Liver (tissue), 9 donors: ENCODE measurements around the gene CDH15. TPM values are rescaled to one million over a fixed set of nuclear protein-coding genes. Genes with fewer than 3 reads are reported as not detected.
A peak's percentile ranks its signal among the peaks of the same experiment; 100 is the strongest.

Experiments
- DNase-seq: peaks from one replicate; pipeline ENCODE4 v3.0.0-alpha.2; 2017; ENCODE audit warnings: low spot score
- H3K27ac ChIP-seq, 2 donors: one replicate each; pipeline ENCODE4 v1.7.0; 2013; ENCODE audit warnings: inconsistent platforms in 2 of 2, low read length in 2 of 2, control low read depth in 1 of 2, low read depth in 1 of 2, mild to moderate bottlenecking in 1 of 2
- H3K27me3 ChIP-seq, 4 donors: one replicate each; pipeline versions ENCODE4 v1.6.1 to v1.7.0; 2013; ENCODE audit warnings: low read length in 3 of 4, inconsistent platforms in 1 of 4, mild to moderate bottlenecking in 1 of 4, moderate library complexity in 1 of 4; ENCODE audit not compliant: control insufficient read depth in 4 of 4, insufficient read depth in 4 of 4
- H3K36me3 ChIP-seq, 4 donors: one replicate each; pipeline versions ENCODE4 v1.6.1 to v1.7.0; 2013; ENCODE audit warnings: low read length in 3 of 4, mild to moderate bottlenecking in 3 of 4, low read depth in 1 of 4, moderate library complexity in 1 of 4; ENCODE audit not compliant: control insufficient read depth in 4 of 4, insufficient read depth in 3 of 4
- H3K4me1 ChIP-seq, 4 donors: one replicate each; pipeline versions ENCODE4 v1.6.1 to v1.7.0; 2013; ENCODE audit warnings: low read length in 3 of 4, mild to moderate bottlenecking in 3 of 4, moderate library complexity in 1 of 4; ENCODE audit not compliant: control insufficient read depth in 4 of 4, insufficient read depth in 4 of 4
- H3K4me3 ChIP-seq, 3 donors: one replicate each; pipeline versions ENCODE4 v1.6.1 to v1.7.0; 2013; ENCODE audit warnings: low read length in 3 of 3, control low read depth in 1 of 3, low read depth in 1 of 3, mild to moderate bottlenecking in 1 of 3
- H3K9ac ChIP-seq, 2 donors: one replicate each; pipeline ENCODE4 v1.7.0; 2013; ENCODE audit warnings: low read length in 2 of 2, mild to moderate bottlenecking in 2 of 2, moderate library complexity in 2 of 2, control low read depth in 1 of 2, low read depth in 1 of 2
- H3K9me3 ChIP-seq, 4 donors: one replicate each; pipeline versions ENCODE4 v1.6.1 to v1.7.0; 2013; ENCODE audit warnings: low read length in 3 of 4; ENCODE audit not compliant: control insufficient read depth in 4 of 4
- EGR1 ChIP-seq, 2 donors: IDR thresholded peaks; 2 replicates each; pipeline ENCODE4 v1.6.1; 2016 to 2018; ENCODE audit warnings: antibody characterized with exemption in 2 of 2, low read depth in 2 of 2
- FOXA1 ChIP-seq: IDR thresholded peaks from 2 replicates; pipeline ENCODE4 v1.6.1; 2016; ENCODE audit warnings: antibody characterized with exemption
- FOXA2 ChIP-seq: IDR thresholded peaks from 2 replicates; pipeline ENCODE4 v1.6.1; 2016; ENCODE audit warnings: antibody characterized with exemption
- GABPA ChIP-seq, 2 donors: IDR thresholded peaks in 1 of 2; conservative IDR thresholded peaks in 1 of 2; 2 replicates each; pipeline ENCODE4 v1.6.1; 2016; ENCODE audit warnings: antibody characterized with exemption in 2 of 2, mild to moderate bottlenecking in 1 of 2, moderate library complexity in 1 of 2
- HNF4A ChIP-seq, 2 donors: conservative IDR thresholded peaks; 2 replicates each; pipeline ENCODE4 v1.6.1; 2016; ENCODE audit warnings: antibody characterized with exemption in 2 of 2, mild to moderate bottlenecking in 2 of 2
- HNF4G ChIP-seq: IDR thresholded peaks from 2 replicates; pipeline ENCODE4 v1.6.1; 2016; ENCODE audit warnings: antibody characterized with exemption
- JUND ChIP-seq, 2 donors: IDR thresholded peaks; 2 replicates each; pipeline ENCODE4 v1.6.1; 2016; ENCODE audit warnings: antibody characterized with exemption in 2 of 2
- MAX ChIP-seq: IDR thresholded peaks from 2 replicates; pipeline ENCODE4 v1.6.1; 2016; ENCODE audit warnings: antibody characterized with exemption
- NR2F2 ChIP-seq: IDR thresholded peaks from 2 replicates; pipeline ENCODE4 v1.6.1; 2016; ENCODE audit warnings: antibody characterized with exemption
- RAD21 ChIP-seq, 2 donors: IDR thresholded peaks; 2 replicates each; pipeline ENCODE4 v1.6.1; 2016; ENCODE audit warnings: antibody characterized with exemption in 2 of 2, mild to moderate bottlenecking in 2 of 2
- RXRA ChIP-seq, 2 donors: IDR thresholded peaks; 2 replicates each; pipeline ENCODE4 v1.6.1; 2017 to 2018; ENCODE audit warnings: antibody characterized with exemption in 2 of 2, mild to moderate bottlenecking in 1 of 2
- SP1 ChIP-seq: IDR thresholded peaks from 2 replicates; pipeline ENCODE4 v1.6.1; 2018; ENCODE audit warnings: antibody characterized with exemption, mild to moderate bottlenecking
- TAF1 ChIP-seq: conservative IDR thresholded peaks from 2 replicates; pipeline ENCODE4 v1.6.1; 2016; ENCODE audit warnings: antibody characterized with exemption, mild to moderate bottlenecking
- YY1 ChIP-seq: IDR thresholded peaks from 2 replicates; pipeline ENCODE4 v1.6.1; 2016; ENCODE audit warnings: antibody characterized with exemption, mild to moderate bottlenecking
- ZBTB33 ChIP-seq: IDR thresholded peaks from 2 replicates; pipeline ENCODE4 v1.6.1; 2016; ENCODE audit warnings: antibody characterized with exemption
- WGBS: extraction: QIAGEN DNeasy Blood & Tissue Kit; methylation state at CpG from one replicate; pipeline ENCODE4 v1.1.7; 2013; 5-methylcytosine and 5-hydroxymethylcytosine counted together
- polyA plus RNA-seq, 2 donors: library from polyadenylated mRNA; stranded (reverse) in 1 of 2; unstranded in 1 of 2; fragments of 200-250 nt in 1 of 2; fragments of >200 nt in 1 of 2; fragmentation: Nextera tagmentation in 1 of 2; extraction: Ambion mirVana in 1 of 2; gene quantifications; one replicate each; pipeline versions ENCODE4 v1.2.1 to v1.2.3, GENCODE V29; 2013 to 2015
- total RNA-seq, 2 donors: library from RNA; depleted of rRNA; stranded (reverse); fragments of >200 nt; gene quantifications; one replicate each; pipeline ENCODE4 v1.2.3, GENCODE V29; 2014
- TF ChIP-seq, protein P1 (sequence below): fragments of 150-350 bp; IDR thresholded peaks from 2 replicates; pipeline ENCODE4 v1.5.1; 2017; ENCODE audit warnings: improper control_type of control experiment, low read depth, low read length; ENCODE audit not compliant: missing input control
- TF ChIP-seq, protein P2 (sequence below): IDR thresholded peaks from 2 replicates; pipeline ENCODE4 v1.6.1; 2016; ENCODE audit warnings: antibody characterized with exemption, mild to moderate bottlenecking
- TF ChIP-seq, protein P3 (sequence below): IDR thresholded peaks from 2 replicates; pipeline ENCODE4 v1.6.1; 2016; ENCODE audit warnings: antibody characterized with exemption
- donor health status: healthy.
- donor health status: healthy.
- donor health status: healthy.
- donor health status: healthy.
- donor health status: healthy.

Gene CDH15
- total and polyA plus RNA-seq, 4 donors = 0.12 TPM; not detected in 3

DNA sequence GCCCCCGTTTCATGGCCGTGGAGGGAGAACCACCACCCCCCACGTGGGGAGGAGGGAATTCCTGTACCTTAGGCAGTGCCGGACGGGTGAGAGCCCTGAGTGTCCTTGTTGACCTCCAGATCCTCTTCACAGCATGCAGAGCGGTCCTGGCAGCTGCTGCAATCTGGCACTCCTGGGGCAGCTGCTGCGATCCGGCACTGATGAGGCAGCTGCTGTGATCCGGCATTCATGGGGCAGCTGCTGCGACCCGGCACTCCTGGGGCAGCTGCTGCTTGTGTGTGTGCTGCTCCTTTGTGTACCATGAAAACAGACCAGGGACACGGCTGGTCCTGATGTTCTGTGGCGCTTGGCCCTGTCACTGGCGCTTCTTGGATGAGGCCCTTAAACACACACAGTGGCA, 58.7 kb downstream of the CDH15 start (continued):
- TF ChIP-seq, protein P1, sequence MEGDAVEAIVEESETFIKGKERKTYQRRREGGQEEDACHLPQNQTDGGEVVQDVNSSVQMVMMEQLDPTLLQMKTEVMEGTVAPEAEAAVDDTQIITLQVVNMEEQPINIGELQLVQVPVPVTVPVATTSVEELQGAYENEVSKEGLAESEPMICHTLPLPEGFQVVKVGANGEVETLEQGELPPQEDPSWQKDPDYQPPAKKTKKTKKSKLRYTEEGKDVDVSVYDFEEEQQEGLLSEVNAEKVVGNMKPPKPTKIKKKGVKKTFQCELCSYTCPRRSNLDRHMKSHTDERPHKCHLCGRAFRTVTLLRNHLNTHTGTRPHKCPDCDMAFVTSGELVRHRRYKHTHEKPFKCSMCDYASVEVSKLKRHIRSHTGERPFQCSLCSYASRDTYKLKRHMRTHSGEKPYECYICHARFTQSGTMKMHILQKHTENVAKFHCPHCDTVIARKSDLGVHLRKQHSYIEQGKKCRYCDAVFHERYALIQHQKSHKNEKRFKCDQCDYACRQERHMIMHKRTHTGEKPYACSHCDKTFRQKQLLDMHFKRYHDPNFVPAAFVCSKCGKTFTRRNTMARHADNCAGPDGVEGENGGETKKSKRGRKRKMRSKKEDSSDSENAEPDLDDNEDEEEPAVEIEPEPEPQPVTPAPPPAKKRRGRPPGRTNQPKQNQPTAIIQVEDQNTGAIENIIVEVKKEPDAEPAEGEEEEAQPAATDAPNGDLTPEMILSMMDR = no peak

DNA sequence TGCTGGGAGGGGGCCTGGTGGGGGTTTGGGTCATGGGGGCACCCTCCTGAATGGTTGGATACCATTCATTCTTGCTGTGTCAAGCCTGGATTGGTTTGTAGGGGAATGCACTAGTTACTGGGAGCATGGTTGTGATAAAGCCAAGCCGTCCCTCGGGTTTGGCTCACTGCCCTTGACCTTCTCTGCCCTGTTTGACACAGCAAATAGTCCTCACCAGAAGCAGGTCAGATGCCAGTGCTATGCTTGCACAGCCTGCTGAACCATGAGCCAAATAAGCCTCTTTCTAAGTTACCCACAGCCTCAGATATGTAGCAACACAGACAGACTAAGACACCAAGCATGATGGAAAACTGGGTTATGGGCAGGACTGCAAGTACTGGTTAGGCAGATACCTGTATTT, 60.6 kb downstream of the CDH15 start:
- no peak overlapping the region for H3K9ac ChIP-seq
- no peak overlapping the region for H3K27ac ChIP-seq
- no peak for DNase-seq
- H3K4me1 ChIP-seq = peaks cover 3 to 14% (median 10%) of the 10 kb centered on the region in 4 donors
- H3K4me3 ChIP-seq = no peak overlapping the region
- WGBS = 36% methylated on average over 2 of the region's 2 CpGs
- no peaks in the 10 kb centered on the region for H3K27me3 ChIP-seq
- TF ChIP-seq, protein P1 = no peak
- TF ChIP-seq SP1 (peak; percentile 74), YY1 (peak; percentile 28), RXRA (IDR thresholded peaks at IDR 0.05) (peak; percentile 88 to 92), MAX (no peak), EGR1 (IDR thresholded peaks at IDR 0.05; ENCODE audit: low read depth in 2 of 2) (no peak), FOXA1 (peak; percentile 29), FOXA2 (peak; percentile 60), GABPA (IDR thresholded peaks at IDR 0.05 in 1 of 2, conservative IDR thresholded peaks at IDR 0.05 in 1 of 2) (peak; percentile 33 to 77), TAF1 (no peak), HNF4G (peak; percentile 36), NR2F2 (peak; percentile 53), ZBTB33 (no peak), JUND (IDR thresholded peaks at IDR 0.05) (no peak), HNF4A (conservative IDR thresholded peaks at IDR 0.05) (peak; percentile 57 to 67), RAD21 (IDR thresholded peaks at IDR 0.05) (peak in 1 of 2 donors; percentile 54)
- TF ChIP-seq, protein P2, sequence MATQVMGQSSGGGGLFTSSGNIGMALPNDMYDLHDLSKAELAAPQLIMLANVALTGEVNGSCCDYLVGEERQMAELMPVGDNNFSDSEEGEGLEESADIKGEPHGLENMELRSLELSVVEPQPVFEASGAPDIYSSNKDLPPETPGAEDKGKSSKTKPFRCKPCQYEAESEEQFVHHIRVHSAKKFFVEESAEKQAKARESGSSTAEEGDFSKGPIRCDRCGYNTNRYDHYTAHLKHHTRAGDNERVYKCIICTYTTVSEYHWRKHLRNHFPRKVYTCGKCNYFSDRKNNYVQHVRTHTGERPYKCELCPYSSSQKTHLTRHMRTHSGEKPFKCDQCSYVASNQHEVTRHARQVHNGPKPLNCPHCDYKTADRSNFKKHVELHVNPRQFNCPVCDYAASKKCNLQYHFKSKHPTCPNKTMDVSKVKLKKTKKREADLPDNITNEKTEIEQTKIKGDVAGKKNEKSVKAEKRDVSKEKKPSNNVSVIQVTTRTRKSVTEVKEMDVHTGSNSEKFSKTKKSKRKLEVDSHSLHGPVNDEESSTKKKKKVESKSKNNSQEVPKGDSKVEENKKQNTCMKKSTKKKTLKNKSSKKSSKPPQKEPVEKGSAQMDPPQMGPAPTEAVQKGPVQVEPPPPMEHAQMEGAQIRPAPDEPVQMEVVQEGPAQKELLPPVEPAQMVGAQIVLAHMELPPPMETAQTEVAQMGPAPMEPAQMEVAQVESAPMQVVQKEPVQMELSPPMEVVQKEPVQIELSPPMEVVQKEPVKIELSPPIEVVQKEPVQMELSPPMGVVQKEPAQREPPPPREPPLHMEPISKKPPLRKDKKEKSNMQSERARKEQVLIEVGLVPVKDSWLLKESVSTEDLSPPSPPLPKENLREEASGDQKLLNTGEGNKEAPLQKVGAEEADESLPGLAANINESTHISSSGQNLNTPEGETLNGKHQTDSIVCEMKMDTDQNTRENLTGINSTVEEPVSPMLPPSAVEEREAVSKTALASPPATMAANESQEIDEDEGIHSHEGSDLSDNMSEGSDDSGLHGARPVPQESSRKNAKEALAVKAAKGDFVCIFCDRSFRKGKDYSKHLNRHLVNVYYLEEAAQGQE = no peak
- TF ChIP-seq, protein P3, sequence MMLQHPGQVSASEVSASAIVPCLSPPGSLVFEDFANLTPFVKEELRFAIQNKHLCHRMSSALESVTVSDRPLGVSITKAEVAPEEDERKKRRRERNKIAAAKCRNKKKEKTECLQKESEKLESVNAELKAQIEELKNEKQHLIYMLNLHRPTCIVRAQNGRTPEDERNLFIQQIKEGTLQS = no peak
- peaks cover 5 to 51% (median 30%) of the 10 kb centered on the region in 4 donors for H3K36me3 ChIP-seq
- H3K9me3 ChIP-seq = peaks cover under 1 to 18% (median 15%) of the 10 kb centered on the region in 4 donors
